22Rv1 (cell line): ENCODE results near the gene JAKMIP1.

Experiments used
- ZFX ChIP-seq: fragments of 450-650 bp; IDR thresholded peaks from 2 replicates; pipeline ENCODE4 v1.6.1; 2017; ENCODE audit warnings: antibody characterized with exemption, borderline replicate concordance
- TF ChIP-seq, protein P1 (sequence below): fragments of 450-650 bp; IDR thresholded peaks from 2 replicates; pipeline ENCODE4 v1.5.1; 2017; ENCODE audit warnings: mild to moderate bottlenecking

DNA sequence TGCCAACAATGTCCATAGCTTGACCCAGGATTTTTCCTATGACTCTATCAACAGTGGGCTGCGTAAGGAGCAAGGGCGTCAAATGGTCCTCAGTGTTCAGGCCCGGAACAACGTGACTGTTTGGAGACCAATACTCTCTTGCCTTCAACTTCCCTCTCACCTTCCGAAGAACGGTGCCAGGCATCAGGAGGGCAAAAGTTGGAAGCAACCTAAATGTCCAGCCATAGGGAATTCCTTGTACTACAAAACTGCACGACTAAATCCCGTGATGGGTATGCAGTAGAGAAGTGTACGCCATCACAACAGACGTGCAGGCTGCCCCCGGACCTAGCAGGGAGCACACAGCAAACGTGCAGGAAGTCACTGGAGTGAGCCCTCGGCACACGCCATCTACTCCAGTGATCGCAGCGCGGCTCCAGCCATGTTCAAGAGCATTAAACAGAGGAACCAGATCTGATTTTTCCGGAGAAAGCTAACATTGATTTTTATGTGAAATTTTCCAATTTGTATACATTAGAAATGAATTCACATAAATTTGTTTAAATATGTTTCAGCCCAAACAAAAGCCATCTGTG is 79.0 kb downstream of the JAKMIP1 start:
- TF ChIP-seq, protein P1, sequence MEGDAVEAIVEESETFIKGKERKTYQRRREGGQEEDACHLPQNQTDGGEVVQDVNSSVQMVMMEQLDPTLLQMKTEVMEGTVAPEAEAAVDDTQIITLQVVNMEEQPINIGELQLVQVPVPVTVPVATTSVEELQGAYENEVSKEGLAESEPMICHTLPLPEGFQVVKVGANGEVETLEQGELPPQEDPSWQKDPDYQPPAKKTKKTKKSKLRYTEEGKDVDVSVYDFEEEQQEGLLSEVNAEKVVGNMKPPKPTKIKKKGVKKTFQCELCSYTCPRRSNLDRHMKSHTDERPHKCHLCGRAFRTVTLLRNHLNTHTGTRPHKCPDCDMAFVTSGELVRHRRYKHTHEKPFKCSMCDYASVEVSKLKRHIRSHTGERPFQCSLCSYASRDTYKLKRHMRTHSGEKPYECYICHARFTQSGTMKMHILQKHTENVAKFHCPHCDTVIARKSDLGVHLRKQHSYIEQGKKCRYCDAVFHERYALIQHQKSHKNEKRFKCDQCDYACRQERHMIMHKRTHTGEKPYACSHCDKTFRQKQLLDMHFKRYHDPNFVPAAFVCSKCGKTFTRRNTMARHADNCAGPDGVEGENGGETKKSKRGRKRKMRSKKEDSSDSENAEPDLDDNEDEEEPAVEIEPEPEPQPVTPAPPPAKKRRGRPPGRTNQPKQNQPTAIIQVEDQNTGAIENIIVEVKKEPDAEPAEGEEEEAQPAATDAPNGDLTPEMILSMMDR = no peak
- TF ChIP-seq ZFX = no peak
